Gastrocnemius medialis (tissue), 4 donors: ENCODE results near the gene SHLD1. TPM values are rescaled to one million over a fixed set of nuclear protein-coding genes. Genes with fewer than 3 reads are reported as not detected.
"Not testable (repeated sequence)": the region's sequence is repeated elsewhere in the genome, so short reads cannot be mapped to it uniquely, and the experiment has no call there.

Source experiments
- ATAC-seq, 2 donors: fragments of 150-250 bp; one replicate each; pipeline ENCODE4 v1.9.1; 2016
- DNase-seq, 2 donors: peaks; one replicate each; pipeline ENCODE4 v3.0.0-alpha.2; 2019
- H3K27ac ChIP-seq, 4 donors: fragments of 200-600 bp; sonication (generic); 1 replicate in 1 of 4; 2 replicates in 3 of 4; pipeline ENCODE4 v1.5.1; 2016 to 2018; ENCODE audit warnings: mild to moderate bottlenecking in 2 of 4, moderate library complexity in 1 of 4
- H3K27me3 ChIP-seq, 3 donors: fragments of 200-600 bp; sonication (generic) in 2 of 3; 1 replicate in 1 of 3; 2 replicates in 2 of 3; pipeline versions ENCODE4 v1.5.1 to v1.6.0; 2016 to 2019; ENCODE audit warnings: mild to moderate bottlenecking in 1 of 3, moderate library complexity in 1 of 3
- H3K36me3 ChIP-seq, 2 donors: fragments of 200-600 bp; sonication (generic) in 1 of 2; one replicate each; pipeline ENCODE4 v1.5.1; 2017 to 2018
- H3K4me1 ChIP-seq, 2 donors: fragments of 200-600 bp; sonication (generic) in 1 of 2; one replicate each; pipeline ENCODE4 v1.5.1; 2016 to 2017; ENCODE audit warnings: mild to moderate bottlenecking in 2 of 2
- H3K4me3 ChIP-seq, 4 donors: fragments of 200-600 bp; sonication (generic) in 3 of 4; 1 replicate in 1 of 4; 2 replicates in 3 of 4; pipeline ENCODE4 v1.5.1; 2016 to 2019; ENCODE audit warnings: mild to moderate bottlenecking in 2 of 4
- H3K9me3 ChIP-seq, 3 donors: fragments of 200-600 bp; sonication (generic) in 2 of 3; 1 replicate in 1 of 3; 2 replicates in 2 of 3; pipeline ENCODE4 v1.5.1; 2016 to 2019
- POLR2A ChIP-seq, 2 donors: fragments of 450-650 bp; IDR thresholded peaks; one replicate each; pipeline ENCODE4 v1.6.1; 2017; ENCODE audit warnings: antibody characterized with exemption in 2 of 2, mild to moderate bottlenecking in 2 of 2, moderate library complexity in 2 of 2
- in situ Hi-C, 4 donors: fragments of 200-750 bp; cut with MboI; loops; one replicate each; pipeline versions ENCODE4 v1.15.0 to v1.8.0; 2017; ENCODE audit warnings: low sequenced_read_pairs in 4 of 4
- intact Hi-C: fragments of 100-400 bp; cut with DNase I; formaldehyde crosslinking; loops from one replicate; pipeline ENCODE4 v1.15.1; 2023; ENCODE audit warnings: low total_unique reads
- total RNA-seq, 4 donors: library from RNA; depleted of rRNA; stranded (reverse); fragments of >200 nt; gene quantifications; one replicate each; pipeline versions ENCODE4 v1.1.0 to v1.2.3, GENCODE V29; 2016
- TF ChIP-seq, protein P1 (sequence below), 5 experiments: fragments of 450-650 bp in 3 of 5; fragments of 200-600 bp in 2 of 5; sonication (generic) in 2 of 5; IDR thresholded peaks in 4 of 5; conservative IDR thresholded peaks in 1 of 5; 1 replicate in 4 of 5; 2 replicates in 1 of 5; pipeline ENCODE4 v1.5.1; 2016 to 2019; ENCODE audit warnings: antibody characterized with exemption in 5 of 5, mild to moderate bottlenecking in 3 of 5, moderate library complexity in 3 of 5

The SHLD1 gene
- total RNA-seq, 4 donors from 2014 or later, result 5.4 to 7.1 (median 5.8) TPM

DNA sequence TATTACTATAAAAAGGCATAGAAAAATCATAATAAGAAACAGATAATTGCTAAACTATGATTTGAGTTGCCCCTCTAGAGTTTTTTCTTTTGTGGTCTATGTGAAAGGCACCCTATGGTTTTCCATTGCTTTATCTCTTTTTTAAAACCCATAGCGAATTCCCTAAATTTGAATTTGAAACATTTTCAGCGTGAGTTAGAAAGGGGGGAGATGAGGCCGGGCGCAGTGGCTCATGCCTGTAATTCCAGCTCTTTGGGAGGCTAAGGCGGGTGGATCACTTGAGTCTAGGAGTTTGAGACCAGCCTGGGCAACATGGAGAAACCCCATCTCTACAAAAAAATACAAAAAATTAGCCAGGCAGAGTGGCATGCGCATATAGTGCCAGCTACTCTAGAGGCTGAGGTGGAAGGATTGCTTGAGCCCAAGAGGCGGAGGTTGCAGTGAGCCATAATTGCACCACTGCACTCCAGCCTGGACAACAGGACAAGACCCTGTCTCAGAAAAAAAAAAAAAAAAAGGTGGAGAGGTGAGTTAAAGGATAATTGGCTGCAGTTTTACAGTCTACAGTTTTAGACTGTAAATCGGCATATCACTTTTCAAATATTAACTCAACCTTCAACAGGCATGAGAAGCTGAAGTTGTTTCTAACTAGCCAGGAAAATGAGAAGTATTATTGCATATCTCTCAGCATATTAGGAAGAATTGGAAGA lies 46.3 kb downstream of the SHLD1 start:
- DNase-seq, result no peak
- no peak for ATAC-seq
- in situ Hi-C loops (loop anchor here in 3 of 4 donors (10.0 to 25.0 kb wide), 3 partner anchors 232 to 272 kb away; no protein-coding TSS in a partner anchor), intact Hi-C loops (no loop called here)
- H3K4me1 ChIP-seq, result no peaks in the 10 kb centered on the region
- no peak for TF ChIP-seq POLR2A (IDR thresholded peaks at IDR 0.05)
- TF ChIP-seq, protein P1, sequence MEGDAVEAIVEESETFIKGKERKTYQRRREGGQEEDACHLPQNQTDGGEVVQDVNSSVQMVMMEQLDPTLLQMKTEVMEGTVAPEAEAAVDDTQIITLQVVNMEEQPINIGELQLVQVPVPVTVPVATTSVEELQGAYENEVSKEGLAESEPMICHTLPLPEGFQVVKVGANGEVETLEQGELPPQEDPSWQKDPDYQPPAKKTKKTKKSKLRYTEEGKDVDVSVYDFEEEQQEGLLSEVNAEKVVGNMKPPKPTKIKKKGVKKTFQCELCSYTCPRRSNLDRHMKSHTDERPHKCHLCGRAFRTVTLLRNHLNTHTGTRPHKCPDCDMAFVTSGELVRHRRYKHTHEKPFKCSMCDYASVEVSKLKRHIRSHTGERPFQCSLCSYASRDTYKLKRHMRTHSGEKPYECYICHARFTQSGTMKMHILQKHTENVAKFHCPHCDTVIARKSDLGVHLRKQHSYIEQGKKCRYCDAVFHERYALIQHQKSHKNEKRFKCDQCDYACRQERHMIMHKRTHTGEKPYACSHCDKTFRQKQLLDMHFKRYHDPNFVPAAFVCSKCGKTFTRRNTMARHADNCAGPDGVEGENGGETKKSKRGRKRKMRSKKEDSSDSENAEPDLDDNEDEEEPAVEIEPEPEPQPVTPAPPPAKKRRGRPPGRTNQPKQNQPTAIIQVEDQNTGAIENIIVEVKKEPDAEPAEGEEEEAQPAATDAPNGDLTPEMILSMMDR (IDR thresholded peaks at IDR 0.05 in 4 of 5, conservative IDR thresholded peaks at IDR 0.05 in 1 of 5), result no peak
- H3K36me3 ChIP-seq, result no peaks in the 10 kb centered on the region
- no peak overlapping the region for H3K4me3 ChIP-seq
- H3K27ac ChIP-seq, result no peak overlapping the region
- H3K27me3 ChIP-seq, result no peaks in the 10 kb centered on the region
- H3K9me3 ChIP-seq, result no peaks in the 10 kb centered on the region

DNA sequence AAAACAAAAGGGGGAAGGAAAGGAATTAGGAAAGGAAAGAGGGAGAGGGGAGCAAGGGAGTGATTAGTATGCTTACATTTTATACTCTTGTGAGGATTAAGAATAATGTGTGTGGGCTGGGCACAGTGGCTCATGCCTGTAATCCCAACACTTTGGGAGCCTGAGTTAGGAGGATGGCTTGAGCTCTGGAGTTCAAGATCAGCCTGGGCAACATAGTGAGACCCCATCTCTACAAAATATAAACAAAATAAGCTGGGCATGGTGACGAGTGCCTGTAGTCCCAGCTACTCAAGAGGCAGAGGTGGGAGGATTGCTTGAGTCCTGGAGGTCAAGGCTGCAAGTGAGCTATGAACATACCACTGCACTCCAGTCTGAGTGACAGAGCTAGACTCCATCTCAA lies 47.0 kb downstream of the SHLD1 start:
- in situ Hi-C loops, result loop anchor here in 3 of 4 donors (10.0 to 25.0 kb wide), 3 partner anchors 232 to 272 kb away; no protein-coding TSS in a partner anchor

DNA sequence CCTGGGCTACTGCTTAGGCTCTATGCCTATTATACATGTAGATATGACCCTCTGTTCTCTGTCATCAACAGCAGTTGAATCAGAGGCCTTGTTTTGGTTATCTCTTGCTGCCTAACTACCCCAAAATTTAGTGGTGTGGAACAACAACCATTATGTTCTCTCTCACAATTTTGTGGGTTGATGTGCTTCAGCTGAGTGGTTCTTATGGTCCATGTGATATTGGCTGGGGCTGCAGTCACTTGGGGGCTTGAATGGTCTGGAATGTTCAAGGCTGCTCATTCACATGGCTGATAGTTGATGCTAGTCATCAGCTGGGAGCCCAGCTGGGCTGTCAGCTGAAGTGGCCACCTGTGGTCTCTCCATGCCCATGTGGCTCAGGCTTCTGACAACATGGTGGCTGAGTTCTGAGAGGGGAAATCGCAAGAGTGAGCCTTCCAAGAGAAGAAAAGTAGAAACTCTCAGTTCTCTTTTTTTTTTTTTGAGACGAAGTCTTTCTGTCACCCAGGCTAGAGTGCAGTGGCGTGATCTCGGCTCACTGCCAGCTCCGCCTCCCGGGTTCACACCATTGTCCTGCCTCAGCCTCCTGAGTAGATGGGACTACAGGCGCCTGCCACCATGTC lies 47.8 kb downstream of the SHLD1 start:
- intact Hi-C loops, result no loop called here
- H3K27ac ChIP-seq, result no peak overlapping the region
- no peaks in the 10 kb centered on the region for H3K27me3 ChIP-seq
- DNase-seq (no peak), ATAC-seq (no peak)
- H3K4me1 ChIP-seq, result no peaks in the 10 kb centered on the region
- in situ Hi-C loops, result loop anchor here in 3 of 4 donors (10.0 to 25.0 kb wide), 3 partner anchors 233 to 273 kb away; no protein-coding TSS in a partner anchor
- no peaks in the 10 kb centered on the region for H3K36me3 ChIP-seq
- H3K9me3 ChIP-seq, result no peaks in the 10 kb centered on the region
- TF ChIP-seq, protein P1 (IDR thresholded peaks at IDR 0.05 in 4 of 5, conservative IDR thresholded peaks at IDR 0.05 in 1 of 5), result no peak
- TF ChIP-seq POLR2A (IDR thresholded peaks at IDR 0.05), result no peak
- no peak overlapping the region for H3K4me3 ChIP-seq

More for the DNA sequence above, 47.0 kb downstream of the SHLD1 start:
- DNase-seq, result no peak
- H3K4me1 ChIP-seq, result no peaks in the 10 kb centered on the region
- intact Hi-C loops, result no loop called here
- no peak for TF ChIP-seq POLR2A (IDR thresholded peaks at IDR 0.05)
- TF ChIP-seq, protein P1 (IDR thresholded peaks at IDR 0.05 in 4 of 5, conservative IDR thresholded peaks at IDR 0.05 in 1 of 5), result no peak
- H3K27ac ChIP-seq, result no peak overlapping the region
- no peak overlapping the region for H3K4me3 ChIP-seq
- ATAC-seq, result no peak
- H3K9me3 ChIP-seq, result no peaks in the 10 kb centered on the region
- no peaks in the 10 kb centered on the region for H3K27me3 ChIP-seq
- no peaks in the 10 kb centered on the region for H3K36me3 ChIP-seq

DNA sequence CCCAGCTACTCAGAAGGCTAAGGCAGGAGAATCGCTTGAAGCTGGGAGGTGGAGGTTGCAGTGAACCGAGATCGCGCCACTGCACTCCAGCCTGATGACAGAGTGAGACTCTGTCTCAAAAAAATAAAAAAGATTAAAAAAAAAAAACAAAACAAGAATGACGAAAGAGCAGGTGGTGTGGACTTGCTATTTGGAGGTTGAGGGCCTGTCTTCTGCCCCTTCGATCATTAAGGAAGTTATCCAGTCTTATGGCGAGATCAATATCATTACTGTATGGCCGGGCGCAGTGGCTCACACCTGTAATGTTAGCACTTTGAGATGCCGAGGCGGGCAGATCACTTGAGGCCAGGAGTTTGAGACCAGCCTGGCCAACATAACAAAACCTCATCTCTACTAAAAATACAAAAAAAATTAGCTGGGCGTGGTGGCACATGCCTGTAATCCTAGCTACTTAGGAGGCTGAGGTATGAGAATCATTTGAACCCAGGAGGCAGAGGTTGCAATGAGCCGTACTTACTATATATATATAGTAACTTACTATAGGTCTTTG lies 53.6 kb downstream of the SHLD1 start:
- intact Hi-C loops, H3K27ac ChIP-seq: not testable (repeated sequence)

More for the DNA sequence above, 53.6 kb downstream of the SHLD1 start:
- H3K27me3 ChIP-seq, H3K36me3 ChIP-seq, H3K4me1 ChIP-seq, ATAC-seq, in situ Hi-C loops, H3K4me3 ChIP-seq, DNase-seq, H3K9me3 ChIP-seq: not testable (repeated sequence)
